NB4 (cell line): ENCODE data around the gene PPCDC.
A peak's percentile ranks its signal among the peaks of the same experiment; 100 is the strongest.
"Not testable (repeated sequence)": the region's sequence is repeated elsewhere in the genome, so short reads cannot be mapped to it uniquely, and the experiment has no call there.

ENCODE experiments used
- DNase-seq: peaks from one replicate; pipeline ENCODE4 v3.0.0; 2010; ENCODE audit warnings: low read depth
- H3K4me3 ChIP-seq: one replicate; pipeline ENCODE4 v1.5.1; 2011; ENCODE audit warnings: mild to moderate bottlenecking, low read depth, low read length, moderate library complexity
- CTCF ChIP-seq: IDR thresholded peaks from one replicate; pipeline ENCODE4 v1.5.1; 2012; ENCODE audit warnings: low read depth, low read length
- MYC ChIP-seq: IDR thresholded peaks from 2 replicates; pipeline ENCODE4 v1.6.1; 2011; ENCODE audit warnings: low read depth, low read length
- POLR2A ChIP-seq: IDR thresholded peaks from 2 replicates; pipeline ENCODE4 v1.6.1; 2011; ENCODE audit warnings: mild to moderate bottlenecking; ENCODE audit not compliant: insufficient read length; ENCODE audit errors: extremely low read depth
- TF ChIP-seq, protein P1 (sequence below): IDR thresholded peaks from 2 replicates; pipeline ENCODE4 v1.6.1; 2011; ENCODE audit warnings: low read depth, low read length

Gene PPCDC

DNA sequence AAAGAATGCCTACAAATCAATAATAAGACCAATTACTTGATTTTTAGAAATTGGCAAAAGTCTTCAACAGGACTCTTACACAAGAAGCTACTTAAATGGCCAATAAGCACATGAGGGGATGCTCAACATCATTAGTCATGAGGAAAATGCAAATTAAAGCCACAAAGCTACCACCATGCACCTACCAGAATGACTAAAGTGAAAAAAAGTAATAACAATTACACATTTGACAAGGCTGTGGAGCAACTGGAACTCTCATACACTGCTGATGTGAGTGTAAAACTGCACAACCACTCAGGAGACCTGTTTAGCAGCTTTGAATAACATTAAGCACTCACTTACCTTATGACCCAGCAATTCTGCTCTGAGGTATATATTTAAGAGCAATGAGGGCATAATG, 68.4 kb downstream of the PPCDC start:
- TF ChIP-seq, protein P1, sequence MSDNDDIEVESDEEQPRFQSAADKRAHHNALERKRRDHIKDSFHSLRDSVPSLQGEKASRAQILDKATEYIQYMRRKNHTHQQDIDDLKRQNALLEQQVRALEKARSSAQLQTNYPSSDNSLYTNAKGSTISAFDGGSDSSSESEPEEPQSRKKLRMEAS, result no peak
- peak; percentile 31 for DNase-seq

DNA sequence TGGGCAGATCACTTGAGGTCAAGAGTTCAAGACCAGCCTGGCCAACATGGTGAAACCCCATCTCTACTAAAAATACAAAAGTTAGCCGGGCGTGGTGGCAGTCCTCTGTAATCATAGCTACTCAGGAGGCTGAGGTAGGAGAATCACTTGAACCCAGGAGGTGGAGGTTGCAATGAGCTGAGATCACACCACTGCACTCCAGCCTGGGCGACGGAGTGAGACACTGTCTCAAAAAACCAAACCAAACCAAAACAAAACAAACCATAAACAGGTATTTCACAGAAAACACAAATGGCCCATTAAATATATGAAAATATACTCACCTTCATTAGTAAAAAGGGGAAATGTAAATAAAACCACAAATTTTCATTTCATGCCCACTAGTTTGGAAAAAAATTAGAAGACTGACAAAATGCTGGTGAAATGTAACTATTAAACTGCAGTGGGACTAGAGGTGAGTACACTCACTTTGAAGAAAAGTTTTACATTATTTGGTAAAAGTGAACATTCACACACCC, 71.6 kb downstream of the PPCDC start:
- not testable (repeated sequence) for DNase-seq, H3K4me3 ChIP-seq

More for the DNA sequence above, 68.4 kb downstream of the PPCDC start:
- no peak overlapping the region for H3K4me3 ChIP-seq

DNA sequence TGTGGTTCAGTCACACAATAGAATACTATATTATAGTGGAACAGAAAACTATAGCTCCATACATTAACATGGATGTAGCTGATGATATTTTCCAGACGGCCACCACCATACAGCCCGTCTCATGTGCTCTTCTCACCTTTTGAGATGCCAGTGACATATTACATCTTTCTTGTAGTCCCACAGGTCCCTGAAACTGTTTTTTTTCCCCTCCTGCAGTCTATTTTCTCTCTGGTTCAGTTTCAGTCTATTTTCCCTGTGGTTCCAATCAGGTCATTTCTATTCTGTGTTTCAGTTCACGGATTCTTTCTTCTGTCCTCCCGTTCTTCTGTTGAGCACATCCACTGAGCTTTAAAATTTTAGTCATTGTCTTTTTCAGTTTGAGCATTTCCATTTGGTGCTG, 72.2 kb downstream of the PPCDC start:
- TF ChIP-seq POLR2A, result no peak
- TF ChIP-seq MYC, result no peak
- TF ChIP-seq, protein P1, result no peak
- TF ChIP-seq CTCF, result no peak
- no peak for DNase-seq
- no peak overlapping the region for H3K4me3 ChIP-seq

- H3K4me3 ChIP-seq, result no peak overlapping the region
- DNase-seq, result no peak
- TF ChIP-seq POLR2A, result no peak
- no peak for TF ChIP-seq MYC
- TF ChIP-seq CTCF, result no peak
- TF ChIP-seq, protein P1, result no peak
These were observed 74.5 kb downstream of the PPCDC start for GRCh38 chr15:75097939-75098338.

GRCh38 chr15:75098404-75098803, 75.0 kb downstream of the PPCDC start:
- no peak overlapping the region for H3K4me3 ChIP-seq
- TF ChIP-seq POLR2A, result no peak
- DNase-seq, result no peak
